Ishikawa (cell line): ENCODE measurements around the gene HSPB8.

Experiments
- CEBPB ChIP-seq: IDR thresholded peaks from 2 replicates; pipeline ENCODE4 v1.6.1; 2012
- CREB1 ChIP-seq: IDR thresholded peaks from 2 replicates; pipeline ENCODE4 v1.6.1; 2012; ENCODE audit warnings: low read depth
- EGR1 ChIP-seq: IDR thresholded peaks from 2 replicates; pipeline ENCODE4 v1.6.1; 2012
- EP300 ChIP-seq: IDR thresholded peaks from 2 replicates; pipeline ENCODE4 v1.6.1; 2012; ENCODE audit warnings: borderline replicate concordance
- FOXM1 ChIP-seq: IDR thresholded peaks from 2 replicates; pipeline ENCODE4 v1.6.1; 2012; ENCODE audit warnings: low read depth, borderline replicate concordance
- NFIC ChIP-seq: IDR thresholded peaks from 2 replicates; pipeline ENCODE4 v1.6.1; 2012
- RAD21 ChIP-seq: IDR thresholded peaks from 2 replicates; pipeline ENCODE4 v1.6.1; 2012; ENCODE audit warnings: low read depth
- TAF1 ChIP-seq: IDR thresholded peaks from 2 replicates; pipeline ENCODE4 v1.6.1; 2012; ENCODE audit warnings: low read depth, mild to moderate bottlenecking
- TCF12 ChIP-seq: IDR thresholded peaks from 2 replicates; pipeline ENCODE4 v1.6.1; 2012; ENCODE audit warnings: low read depth
- TEAD4 ChIP-seq: IDR thresholded peaks from 2 replicates; pipeline ENCODE4 v1.6.1; 2012
- YY1 ChIP-seq: IDR thresholded peaks from 2 replicates; pipeline ENCODE4 v1.6.1; 2012; ENCODE audit warnings: low read depth
- ZBTB7A ChIP-seq: IDR thresholded peaks from 2 replicates; pipeline ENCODE4 v1.6.1; 2012; ENCODE audit warnings: low read depth
- TF ChIP-seq, protein P1 (sequence below): IDR thresholded peaks from 2 replicates; pipeline ENCODE4 v1.6.1; 2012; ENCODE audit warnings: low read depth, mild to moderate bottlenecking
- TF ChIP-seq, protein P2 (sequence below): IDR thresholded peaks from 2 replicates; pipeline ENCODE4 v1.6.1; 2012
- TF ChIP-seq, protein P3 (sequence below): IDR thresholded peaks from 2 replicates; pipeline ENCODE4 v1.6.1; 2012

The HSPB8 gene

DNA sequence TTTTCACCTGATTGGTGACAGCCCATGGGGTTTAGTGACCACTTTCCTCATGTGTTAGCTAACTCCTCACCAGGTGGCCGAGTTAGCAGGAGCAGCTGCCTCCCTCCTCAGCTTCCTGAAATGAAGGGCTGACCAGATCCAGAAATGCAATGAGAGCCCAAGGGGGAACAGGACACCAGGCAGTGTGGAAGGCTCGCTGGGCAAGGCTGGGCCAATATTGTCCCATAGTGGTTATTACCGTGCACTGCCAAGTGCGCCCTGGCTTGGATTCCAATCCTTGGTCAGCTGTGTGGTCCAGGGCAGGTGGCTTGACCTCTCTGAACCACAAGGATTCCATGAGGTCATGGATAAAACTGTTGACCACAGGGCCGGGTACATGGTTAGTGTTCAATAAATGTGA, 3.6 kb upstream of the HSPB8 start:
- TF ChIP-seq, protein P1, sequence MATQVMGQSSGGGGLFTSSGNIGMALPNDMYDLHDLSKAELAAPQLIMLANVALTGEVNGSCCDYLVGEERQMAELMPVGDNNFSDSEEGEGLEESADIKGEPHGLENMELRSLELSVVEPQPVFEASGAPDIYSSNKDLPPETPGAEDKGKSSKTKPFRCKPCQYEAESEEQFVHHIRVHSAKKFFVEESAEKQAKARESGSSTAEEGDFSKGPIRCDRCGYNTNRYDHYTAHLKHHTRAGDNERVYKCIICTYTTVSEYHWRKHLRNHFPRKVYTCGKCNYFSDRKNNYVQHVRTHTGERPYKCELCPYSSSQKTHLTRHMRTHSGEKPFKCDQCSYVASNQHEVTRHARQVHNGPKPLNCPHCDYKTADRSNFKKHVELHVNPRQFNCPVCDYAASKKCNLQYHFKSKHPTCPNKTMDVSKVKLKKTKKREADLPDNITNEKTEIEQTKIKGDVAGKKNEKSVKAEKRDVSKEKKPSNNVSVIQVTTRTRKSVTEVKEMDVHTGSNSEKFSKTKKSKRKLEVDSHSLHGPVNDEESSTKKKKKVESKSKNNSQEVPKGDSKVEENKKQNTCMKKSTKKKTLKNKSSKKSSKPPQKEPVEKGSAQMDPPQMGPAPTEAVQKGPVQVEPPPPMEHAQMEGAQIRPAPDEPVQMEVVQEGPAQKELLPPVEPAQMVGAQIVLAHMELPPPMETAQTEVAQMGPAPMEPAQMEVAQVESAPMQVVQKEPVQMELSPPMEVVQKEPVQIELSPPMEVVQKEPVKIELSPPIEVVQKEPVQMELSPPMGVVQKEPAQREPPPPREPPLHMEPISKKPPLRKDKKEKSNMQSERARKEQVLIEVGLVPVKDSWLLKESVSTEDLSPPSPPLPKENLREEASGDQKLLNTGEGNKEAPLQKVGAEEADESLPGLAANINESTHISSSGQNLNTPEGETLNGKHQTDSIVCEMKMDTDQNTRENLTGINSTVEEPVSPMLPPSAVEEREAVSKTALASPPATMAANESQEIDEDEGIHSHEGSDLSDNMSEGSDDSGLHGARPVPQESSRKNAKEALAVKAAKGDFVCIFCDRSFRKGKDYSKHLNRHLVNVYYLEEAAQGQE = no peak
- TF ChIP-seq CEBPB (no peak), EGR1 (no peak), TEAD4 (no peak), TAF1 (no peak)
- TF ChIP-seq, protein P2, sequence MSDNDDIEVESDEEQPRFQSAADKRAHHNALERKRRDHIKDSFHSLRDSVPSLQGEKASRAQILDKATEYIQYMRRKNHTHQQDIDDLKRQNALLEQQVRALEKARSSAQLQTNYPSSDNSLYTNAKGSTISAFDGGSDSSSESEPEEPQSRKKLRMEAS = no peak
- TF ChIP-seq, protein P3, sequence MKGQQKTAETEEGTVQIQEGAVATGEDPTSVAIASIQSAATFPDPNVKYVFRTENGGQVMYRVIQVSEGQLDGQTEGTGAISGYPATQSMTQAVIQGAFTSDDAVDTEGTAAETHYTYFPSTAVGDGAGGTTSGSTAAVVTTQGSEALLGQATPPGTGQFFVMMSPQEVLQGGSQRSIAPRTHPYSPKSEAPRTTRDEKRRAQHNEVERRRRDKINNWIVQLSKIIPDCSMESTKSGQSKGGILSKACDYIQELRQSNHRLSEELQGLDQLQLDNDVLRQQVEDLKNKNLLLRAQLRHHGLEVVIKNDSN = no peak

GRCh38 chr12:119176267-119177055, 2.3 kb upstream of the HSPB8 start:
- TF ChIP-seq EP300 = no peak
- no peak for TF ChIP-seq CREB1
- TF ChIP-seq TCF12 = no peak
- TF ChIP-seq, protein P2 = no peak
- TF ChIP-seq, protein P1 = no peak
- no peak for TF ChIP-seq TAF1
- TF ChIP-seq TEAD4 = no peak
- TF ChIP-seq FOXM1 = no peak

DNA sequence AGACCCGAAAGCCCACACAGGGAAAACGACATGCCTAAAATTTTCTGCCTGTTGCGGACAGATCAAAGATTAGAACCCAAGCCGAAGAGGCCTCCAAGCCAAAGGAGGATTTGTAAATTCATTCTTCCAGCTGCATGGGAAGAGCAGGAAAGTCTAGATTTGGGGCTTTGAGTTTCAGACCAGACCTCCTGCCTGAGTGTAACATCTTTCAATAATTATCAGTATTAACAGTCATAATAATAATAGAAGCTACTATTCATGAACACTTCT, 1.7 kb upstream of the HSPB8 start:
- no peak for TF ChIP-seq NFIC
- no peak for TF ChIP-seq EGR1
- no peak for TF ChIP-seq TAF1
- no peak for TF ChIP-seq TCF12
- TF ChIP-seq, protein P2 = no peak
- TF ChIP-seq TEAD4 = no peak
- TF ChIP-seq, protein P1 = no peak
- no peak for TF ChIP-seq EP300

GRCh38 chr12:119177724-119178380, 879 bp upstream of the HSPB8 start:
- TF ChIP-seq, protein P3 = no peak
- no peak for TF ChIP-seq CEBPB
- TF ChIP-seq TAF1 = no peak
- TF ChIP-seq YY1 = no peak
- TF ChIP-seq EP300 = no peak
- TF ChIP-seq ZBTB7A = no peak
- TF ChIP-seq EGR1 = no peak
- TF ChIP-seq TEAD4 = no peak
- no peak for TF ChIP-seq CREB1
- TF ChIP-seq, protein P1 = no peak
- TF ChIP-seq NFIC = no peak
- no peak for TF ChIP-seq RAD21
- no peak for TF ChIP-seq TCF12
- TF ChIP-seq, protein P2 = no peak
- no peak for TF ChIP-seq FOXM1
